Heart left ventricle (tissue), 13 donors: Measurements from ENCODE around the gene TDO2.

ENCODE experiments used
- POLR2A ChIP-seq, 2 donors: fragments of 450-650 bp; IDR thresholded peaks; one replicate each; pipeline ENCODE4 v1.6.1; 2017; ENCODE audit warnings: antibody characterized with exemption in 2 of 2, mild to moderate bottlenecking in 2 of 2, moderate library complexity in 2 of 2
- TF ChIP-seq, protein P1 (sequence below), 12 donors: fragments of 200-600 bp; sonication (generic) in 4 of 12; IDR thresholded peaks; one replicate each; pipeline versions ENCODE4 v1.5.0 to v1.8.0; 2018 to 2022; ENCODE audit warnings: antibody characterized with exemption in 12 of 12, mild to moderate bottlenecking in 5 of 12
- donor health status: ischemic (EF 13 %, LVEDD 7.1; RV severe dilation, severe dysfunction).
- donor health status: DM: no; HTN: yes; CAD: no.
- donor health status: DM: no; HTN: no; CAD: no.
- donor health status: ischemic (EF 25% LVEDD 6.9; RV normal size, moderate dysfunction).
- donor health status: ischemic (EF 25% LVEDD 5.7; RV mildly dilated, moderate dysfunction).
- donor health status: ischemic (EF 35%, LVEDD 5.7; RV mildly dilated, moderate dysfunction).
- donor health status: nonischemic (EF 11% LVEDD 7.7; RV severe dilation, severe dysfunction).
- donor health status: DM: yes; HTN: yes; CAD: no.
- donor health status: PGD.
- donor health status: ischemic (EF 29% LVEDD 5.4; RV normal size, mild dysfunction).
- donor health status: nonischemic (EF 23%, LVEDD 6.1; RV moderate dilation, normal function).

DNA sequence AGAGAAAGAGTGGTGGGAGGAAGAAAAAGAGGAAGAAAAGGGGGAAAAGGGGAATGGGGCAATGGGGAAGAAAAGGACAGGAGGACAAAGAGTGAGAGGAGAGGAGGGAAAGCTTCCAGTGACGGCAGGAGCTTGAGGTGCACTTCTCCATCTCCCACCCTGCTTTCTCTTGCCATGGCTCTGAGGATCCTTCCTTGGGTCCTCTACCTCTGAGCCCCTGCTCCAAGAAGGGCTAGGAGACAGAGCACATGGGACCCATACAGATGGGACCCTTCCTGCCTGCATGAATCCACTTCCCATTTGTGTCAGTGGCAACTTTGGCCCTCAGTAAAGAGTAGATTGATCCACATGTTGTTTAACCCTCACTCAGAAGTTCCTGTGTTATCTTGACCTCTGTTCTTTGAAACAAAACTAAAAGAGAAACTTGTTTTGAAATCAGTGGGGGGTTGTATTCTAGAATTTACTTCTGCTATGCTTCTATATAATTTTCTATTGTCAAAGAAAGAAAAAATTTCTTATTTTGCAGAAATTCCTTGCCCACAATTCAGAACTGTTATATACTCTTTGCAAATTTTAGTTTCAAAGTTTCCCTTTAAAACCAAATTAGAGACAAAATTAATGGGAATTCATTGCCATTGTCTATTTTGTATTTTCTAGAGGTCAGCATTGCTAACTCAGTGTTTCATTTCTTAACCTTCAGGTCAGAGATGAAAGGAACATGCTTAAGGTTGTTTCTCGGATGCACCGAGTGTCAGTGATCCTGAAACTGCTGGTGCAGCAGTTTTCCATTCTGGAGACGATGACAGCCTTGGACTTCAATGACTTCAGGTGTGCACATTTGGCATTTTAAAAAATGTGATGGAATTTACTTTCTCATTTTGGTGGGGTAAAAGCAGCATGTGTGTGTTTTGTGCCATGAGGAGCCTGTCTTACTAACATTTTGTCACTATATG, 5.0 kb downstream of the TDO2 start:
- TF ChIP-seq, protein P1, sequence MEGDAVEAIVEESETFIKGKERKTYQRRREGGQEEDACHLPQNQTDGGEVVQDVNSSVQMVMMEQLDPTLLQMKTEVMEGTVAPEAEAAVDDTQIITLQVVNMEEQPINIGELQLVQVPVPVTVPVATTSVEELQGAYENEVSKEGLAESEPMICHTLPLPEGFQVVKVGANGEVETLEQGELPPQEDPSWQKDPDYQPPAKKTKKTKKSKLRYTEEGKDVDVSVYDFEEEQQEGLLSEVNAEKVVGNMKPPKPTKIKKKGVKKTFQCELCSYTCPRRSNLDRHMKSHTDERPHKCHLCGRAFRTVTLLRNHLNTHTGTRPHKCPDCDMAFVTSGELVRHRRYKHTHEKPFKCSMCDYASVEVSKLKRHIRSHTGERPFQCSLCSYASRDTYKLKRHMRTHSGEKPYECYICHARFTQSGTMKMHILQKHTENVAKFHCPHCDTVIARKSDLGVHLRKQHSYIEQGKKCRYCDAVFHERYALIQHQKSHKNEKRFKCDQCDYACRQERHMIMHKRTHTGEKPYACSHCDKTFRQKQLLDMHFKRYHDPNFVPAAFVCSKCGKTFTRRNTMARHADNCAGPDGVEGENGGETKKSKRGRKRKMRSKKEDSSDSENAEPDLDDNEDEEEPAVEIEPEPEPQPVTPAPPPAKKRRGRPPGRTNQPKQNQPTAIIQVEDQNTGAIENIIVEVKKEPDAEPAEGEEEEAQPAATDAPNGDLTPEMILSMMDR (IDR thresholded peaks at IDR 0.05): no peak
- TF ChIP-seq POLR2A (IDR thresholded peaks at IDR 0.05): no peak
